Duodenal mucosa (tissue), 2 donors: ENCODE data around the gene DOHH.
A peak's percentile ranks its signal among the peaks of the same experiment; 100 is the strongest.
"Not testable (repeated sequence)": the region's sequence is repeated elsewhere in the genome, so short reads cannot be mapped to it uniquely, and the experiment has no call there.

ENCODE experiments used
- H3K27ac ChIP-seq: one replicate; pipeline ENCODE4 v1.7.0; 2013; ENCODE audit warnings: low read depth, low read length
- H3K27me3 ChIP-seq, 2 donors: one replicate each; pipeline ENCODE4 v1.7.0; 2013; ENCODE audit warnings: low read length in 2 of 2, control low read depth in 1 of 2; ENCODE audit not compliant: insufficient read depth in 2 of 2, control insufficient read depth in 1 of 2
- H3K36me3 ChIP-seq, 2 donors: one replicate each; pipeline ENCODE4 v1.7.0; 2013; ENCODE audit warnings: low read length in 2 of 2, control low read depth in 1 of 2; ENCODE audit not compliant: insufficient read depth in 2 of 2, control insufficient read depth in 1 of 2
- H3K4me1 ChIP-seq, 2 donors: one replicate each; pipeline ENCODE4 v1.7.0; 2013; ENCODE audit warnings: low read length in 2 of 2, control low read depth in 1 of 2; ENCODE audit not compliant: insufficient read depth in 2 of 2, control insufficient read depth in 1 of 2
- H3K4me3 ChIP-seq, 2 donors: one replicate each; pipeline ENCODE4 v1.7.0; 2013; ENCODE audit warnings: low read length in 2 of 2, low read depth in 1 of 2
- H3K9ac ChIP-seq, 2 donors: one replicate each; pipeline ENCODE4 v1.7.0; 2013; ENCODE audit warnings: low read length in 2 of 2, low read depth in 1 of 2
- H3K9me3 ChIP-seq, 2 donors: one replicate each; pipeline ENCODE4 v1.7.0; 2013; ENCODE audit warnings: low read length in 2 of 2, control low read depth in 1 of 2; ENCODE audit not compliant: control insufficient read depth in 1 of 2

The DOHH gene

GRCh38 chr19:3453840-3454239 lies 46.6 kb downstream of the DOHH start:
- Histone ChIP-seq H3K27ac (no peak overlapping the region), H3K27me3 (no peaks in the 10 kb centered on the region), H3K9me3 (no peaks in the 10 kb centered on the region), H3K4me3 (no peak overlapping the region), H3K36me3 (peaks cover 16 to 48% of the 10 kb centered on the region in 2 donors), H3K9ac (no peak overlapping the region), H3K4me1 (peaks cover 3 to 5% of the 10 kb centered on the region in 2 donors)

- H3K27ac ChIP-seq, H3K4me1 ChIP-seq, H3K4me3 ChIP-seq, H3K27me3 ChIP-seq, H3K9ac ChIP-seq, H3K9me3 ChIP-seq: not testable (repeated sequence)
- peaks cover 16 to 53% of the 10 kb centered on the region in 2 donors for H3K36me3 ChIP-seq
These were observed 47.6 kb downstream of the DOHH start for GRCh38 chr19:3452942-3453214.

- no peak overlapping the region for H3K27ac ChIP-seq
- H3K9me3 ChIP-seq: no peaks in the 10 kb centered on the region
- H3K27me3 ChIP-seq: no peaks in the 10 kb centered on the region
- H3K4me1 ChIP-seq: peaks cover 0 to 3% of the 10 kb centered on the region in 2 donors
- H3K9ac ChIP-seq: no peak overlapping the region
- H3K4me3 ChIP-seq: no peak overlapping the region
- H3K36me3 ChIP-seq: peaks cover 16 to 53% of the 10 kb centered on the region in 2 donors
These were observed 48.1 kb downstream of the DOHH start for GRCh38 chr19:3452171-3452941.

DNA sequence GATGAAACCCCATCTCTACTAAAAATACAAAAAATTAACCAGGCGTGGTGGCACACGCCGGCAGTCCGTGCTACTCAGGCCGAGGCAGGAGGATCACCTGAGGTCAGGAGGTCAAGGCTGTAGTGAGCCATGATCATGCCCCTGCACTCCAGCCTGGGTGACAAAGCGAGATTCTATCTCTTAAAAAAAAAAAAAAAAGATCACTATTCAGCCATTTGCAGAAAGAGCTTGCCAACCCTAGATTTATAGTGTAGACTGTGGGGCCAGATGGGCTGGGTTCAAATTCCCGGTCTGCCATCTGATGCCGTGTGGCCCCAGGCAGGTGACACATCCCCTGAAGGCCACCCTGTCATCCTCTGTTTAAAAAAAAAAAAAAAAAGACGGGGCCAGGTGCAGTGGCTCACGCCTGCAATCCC lies 49.0 kb downstream of the DOHH start:
- Histone ChIP-seq H3K36me3 (peaks cover 16 to 53% of the 10 kb centered on the region in 2 donors), H3K4me1 (no peaks in the 10 kb centered on the region), H3K27me3 (no peaks in the 10 kb centered on the region), H3K27ac (peak overlapping the region; percentile 58), H3K9me3 (no peaks in the 10 kb centered on the region), H3K9ac (no peak overlapping the region), H3K4me3 (no peak overlapping the region)

- no peaks in the 10 kb centered on the region for H3K27me3 ChIP-seq
- no peak overlapping the region for H3K9ac ChIP-seq
- no peak overlapping the region for H3K4me3 ChIP-seq
- no peaks in the 10 kb centered on the region for H3K9me3 ChIP-seq
- peaks cover 16 to 53% of the 10 kb centered on the region in 2 donors for H3K36me3 ChIP-seq
- no peak overlapping the region for H3K27ac ChIP-seq
- H3K4me1 ChIP-seq: no peaks in the 10 kb centered on the region
These were observed 49.6 kb downstream of the DOHH start for GRCh38 chr19:3450796-3451411.

GRCh38 chr19:3448616-3449334 lies 51.7 kb downstream of the DOHH start:
- Histone ChIP-seq H3K4me3 (no peak overlapping the region), H3K9me3 (no peaks in the 10 kb centered on the region), H3K27me3 (no peaks in the 10 kb centered on the region), H3K36me3 (peaks cover 20 to 46% of the 10 kb centered on the region in 2 donors), H3K4me1 (peaks cover 0 to 5% of the 10 kb centered on the region in 2 donors), H3K27ac (no peak overlapping the region), H3K9ac (no peak overlapping the region)

- not testable (repeated sequence) for H3K9ac ChIP-seq, H3K4me1 ChIP-seq, H3K27ac ChIP-seq, H3K4me3 ChIP-seq, H3K9me3 ChIP-seq, H3K27me3 ChIP-seq
- H3K36me3 ChIP-seq: peaks cover 14 to 35% of the 10 kb centered on the region in 2 donors
These were observed 53.8 kb downstream of the DOHH start for GRCh38 chr19:3446657-3447056.

DNA sequence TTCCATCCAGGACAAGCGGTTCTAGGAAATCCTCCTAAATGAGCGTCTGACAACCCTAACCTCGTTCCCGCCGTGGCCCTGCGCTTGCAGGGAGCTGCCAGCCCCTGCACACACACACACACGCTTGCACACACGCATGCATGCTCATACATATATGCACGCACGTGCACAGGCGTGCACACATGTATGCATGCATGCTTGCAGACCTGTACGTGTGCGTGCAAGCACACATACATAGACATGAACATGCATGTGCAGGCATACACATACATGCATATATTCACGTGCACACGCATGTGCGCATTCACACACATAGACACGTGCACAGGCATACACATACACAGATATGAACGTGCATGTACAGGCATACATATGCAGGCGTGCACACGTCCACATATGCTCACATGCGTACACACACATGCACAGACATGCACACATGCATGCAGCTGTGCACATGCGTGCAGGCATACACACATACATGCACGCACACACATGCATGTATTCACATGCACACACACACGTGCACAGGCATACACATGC lies 55.7 kb downstream of the DOHH start:
- H3K27ac ChIP-seq: no peak overlapping the region
- no peak overlapping the region for H3K9ac ChIP-seq
- no peak overlapping the region for H3K4me3 ChIP-seq
- no peaks in the 10 kb centered on the region for H3K27me3 ChIP-seq
- peaks cover 7 to 27% of the 10 kb centered on the region in 2 donors for H3K36me3 ChIP-seq
- H3K9me3 ChIP-seq: no peaks in the 10 kb centered on the region
- peaks cover 0 to 5% of the 10 kb centered on the region in 2 donors for H3K4me1 ChIP-seq

GRCh38 chr19:3443840-3444694 lies 56.4 kb downstream of the DOHH start:
- H3K27ac ChIP-seq: no peak overlapping the region
- no peaks in the 10 kb centered on the region for H3K27me3 ChIP-seq
- H3K4me1 ChIP-seq: peaks cover 0 to 5% of the 10 kb centered on the region in 2 donors
- peaks cover 7 to 24% of the 10 kb centered on the region in 2 donors for H3K36me3 ChIP-seq
- no peak overlapping the region for H3K9ac ChIP-seq
- H3K4me3 ChIP-seq: no peak overlapping the region
- no peaks in the 10 kb centered on the region for H3K9me3 ChIP-seq
